Measurements from ENCODE around the gene IMMP2L.

DNA sequence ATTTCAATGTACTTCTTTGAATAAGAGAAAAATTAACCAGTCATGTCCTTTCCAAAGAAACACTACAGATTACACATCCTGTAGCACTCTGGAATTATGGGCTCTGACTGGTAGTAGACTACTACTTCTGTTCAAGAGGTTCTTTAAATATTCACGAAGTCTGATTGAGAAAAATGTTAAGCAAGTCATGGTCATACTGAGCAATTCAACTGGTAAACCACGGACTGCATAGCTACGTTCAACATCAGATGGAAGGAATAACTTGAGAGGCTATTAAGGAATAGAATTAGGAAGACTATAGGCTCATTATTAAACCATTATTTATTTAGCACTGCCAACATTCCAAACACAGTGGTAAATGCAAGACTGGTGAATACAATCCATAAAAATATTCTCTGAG lies 160.8 kb downstream of the IMMP2L start:
- TF ChIP-seq MAZ (IDR thresholded peaks at IDR 0.05; ENCODE audit: borderline replicate concordance, low read depth, low read length) (no peak), MAZ (CRISPR knock-in tag; IDR thresholded peaks at IDR 0.05; ENCODE audit: low read depth) (no peak), TOPORS (CRISPR knock-in tag; IDR thresholded peaks at IDR 0.05) (no peak), MYPOP (CRISPR knock-in tag; IDR thresholded peaks at IDR 0.05) (no peak), CTCF (CRISPR knock-in tag; IDR thresholded peaks at IDR 0.05) (no peak), ZNF274 (CRISPR knock-in tag; IDR thresholded peaks at IDR 0.05) (no peak), ETV6 (CRISPR knock-in tag; conservative IDR thresholded peaks at IDR 0.05) (no peak), KDM1A (CRISPR knock-in tag; IDR thresholded peaks at IDR 0.05) (no peak), EP300 (IDR thresholded peaks at IDR 0.05; ENCODE audit: low read depth in 2 of 2, low read length in 2 of 2) (no peak), EP300 (CRISPR knock-in tag; IDR thresholded peaks at IDR 0.05; ENCODE audit: borderline replicate concordance) (no peak), NCOR1 (IDR thresholded peaks at IDR 0.05; ENCODE audit: borderline replicate concordance, low read length) (no peak), HNRNPLL (IDR thresholded peaks at IDR 0.05; ENCODE audit: low read depth, low read length, poor library complexity, severe bottlenecking) (no peak), POLR2AphosphoS5 (IDR thresholded peaks at IDR 0.05; ENCODE audit: low read depth, low read length) (no peak), EZH2 (conservative IDR thresholded peaks at IDR 0.05; ENCODE audit: low read depth, low read length) (no peak)
- TF ChIP-seq, protein P1, sequence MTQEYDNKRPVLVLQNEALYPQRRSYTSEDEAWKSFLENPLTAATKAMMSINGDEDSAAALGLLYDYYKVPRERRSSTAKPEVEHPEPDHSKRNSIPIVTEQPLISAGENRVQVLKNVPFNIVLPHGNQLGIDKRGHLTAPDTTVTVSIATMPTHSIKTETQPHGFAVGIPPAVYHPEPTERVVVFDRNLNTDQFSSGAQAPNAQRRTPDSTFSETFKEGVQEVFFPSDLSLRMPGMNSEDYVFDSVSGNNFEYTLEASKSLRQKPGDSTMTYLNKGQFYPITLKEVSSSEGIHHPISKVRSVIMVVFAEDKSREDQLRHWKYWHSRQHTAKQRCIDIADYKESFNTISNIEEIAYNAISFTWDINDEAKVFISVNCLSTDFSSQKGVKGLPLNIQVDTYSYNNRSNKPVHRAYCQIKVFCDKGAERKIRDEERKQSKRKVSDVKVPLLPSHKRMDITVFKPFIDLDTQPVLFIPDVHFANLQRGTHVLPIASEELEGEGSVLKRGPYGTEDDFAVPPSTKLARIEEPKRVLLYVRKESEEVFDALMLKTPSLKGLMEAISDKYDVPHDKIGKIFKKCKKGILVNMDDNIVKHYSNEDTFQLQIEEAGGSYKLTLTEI (CRISPR knock-in tag; conservative IDR thresholded peaks at IDR 0.05), result no peak

Measured in HepG2 (cell line).